GM15510 (cell line): ENCODE measurements around the gene CD99L2.

Experiments
- POLR2A ChIP-seq: IDR thresholded peaks from 3 replicates; pipeline ENCODE4 v1.6.1; 2011; ENCODE audit warnings: borderline replicate concordance; ENCODE audit not compliant: insufficient read length; ENCODE audit errors: extremely low read depth

CD99L2 gene

GRCh38 chrX:150774798-150775568 lies 123.5 kb downstream of the CD99L2 start:
- TF ChIP-seq POLR2A: no peak

GRCh38 chrX:150773634-150774033 lies 124.8 kb downstream of the CD99L2 start:
- TF ChIP-seq POLR2A: no peak

DNA sequence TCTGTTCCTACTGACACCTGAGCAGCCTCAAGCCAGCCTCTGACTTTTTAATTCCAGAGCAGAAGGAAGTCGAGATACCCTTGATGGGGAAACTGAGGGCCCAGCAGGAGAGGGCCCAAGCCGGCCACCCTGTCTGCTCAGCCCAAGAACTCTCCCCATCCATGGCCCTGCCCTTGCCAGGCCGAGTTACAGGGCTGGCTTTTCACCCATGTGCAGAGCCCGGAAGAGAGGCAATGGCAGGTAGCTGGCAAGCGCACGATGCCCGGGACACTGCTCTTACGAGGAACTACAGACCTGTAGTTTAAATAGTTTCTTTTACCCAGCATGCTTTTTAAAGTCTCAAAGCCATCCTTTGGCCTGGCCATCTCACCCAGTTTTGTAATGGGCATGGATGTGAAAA lies 125.4 kb downstream of the CD99L2 start:
- TF ChIP-seq POLR2A: no peak

- TF ChIP-seq POLR2A: no peak
Observed at GRCh38 chrX:150772150-150772970, 126.1 kb downstream of the CD99L2 start.

GRCh38 chrX:150771116-150771515 lies 127.4 kb downstream of the CD99L2 start:
- no peak for TF ChIP-seq POLR2A

- no peak for TF ChIP-seq POLR2A
Observed at GRCh38 chrX:150770623-150771022, 127.8 kb downstream of the CD99L2 start.

- TF ChIP-seq POLR2A: no peak
Observed at GRCh38 chrX:150769408-150769807, 129.1 kb downstream of the CD99L2 start.

DNA sequence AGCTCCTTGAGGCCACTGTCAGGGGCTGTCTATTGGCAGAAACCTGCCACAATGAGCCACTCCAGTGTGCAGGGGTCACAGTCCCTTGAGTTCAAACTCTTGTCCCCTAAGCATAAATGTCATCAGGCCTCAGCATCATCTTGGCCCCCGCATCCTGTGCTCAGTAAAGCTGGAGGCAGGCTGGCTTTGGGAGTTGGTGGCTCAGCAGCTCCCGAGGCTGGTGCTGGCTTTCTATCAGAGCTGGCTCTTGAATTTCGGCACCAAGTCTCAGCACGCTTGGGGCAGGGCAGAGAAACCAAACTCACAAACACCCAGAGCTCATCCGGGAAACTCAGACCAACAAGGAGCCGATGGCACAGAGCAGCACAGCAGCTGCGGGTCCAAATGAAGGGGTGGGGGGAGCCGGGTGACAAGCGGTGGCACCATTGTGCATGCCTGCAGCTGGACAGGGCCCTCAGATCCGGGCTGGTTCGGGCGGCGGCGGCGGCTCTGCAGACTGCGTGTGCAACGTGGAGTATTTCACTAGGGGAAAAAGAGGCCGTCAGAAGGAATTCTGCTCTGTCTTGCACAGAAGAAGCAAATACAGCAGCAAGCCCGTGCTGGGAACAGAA lies 129.8 kb downstream of the CD99L2 start:
- TF ChIP-seq POLR2A: no peak

GRCh38 chrX:150768132-150768485 lies 130.4 kb downstream of the CD99L2 start:
- TF ChIP-seq POLR2A: no peak

DNA sequence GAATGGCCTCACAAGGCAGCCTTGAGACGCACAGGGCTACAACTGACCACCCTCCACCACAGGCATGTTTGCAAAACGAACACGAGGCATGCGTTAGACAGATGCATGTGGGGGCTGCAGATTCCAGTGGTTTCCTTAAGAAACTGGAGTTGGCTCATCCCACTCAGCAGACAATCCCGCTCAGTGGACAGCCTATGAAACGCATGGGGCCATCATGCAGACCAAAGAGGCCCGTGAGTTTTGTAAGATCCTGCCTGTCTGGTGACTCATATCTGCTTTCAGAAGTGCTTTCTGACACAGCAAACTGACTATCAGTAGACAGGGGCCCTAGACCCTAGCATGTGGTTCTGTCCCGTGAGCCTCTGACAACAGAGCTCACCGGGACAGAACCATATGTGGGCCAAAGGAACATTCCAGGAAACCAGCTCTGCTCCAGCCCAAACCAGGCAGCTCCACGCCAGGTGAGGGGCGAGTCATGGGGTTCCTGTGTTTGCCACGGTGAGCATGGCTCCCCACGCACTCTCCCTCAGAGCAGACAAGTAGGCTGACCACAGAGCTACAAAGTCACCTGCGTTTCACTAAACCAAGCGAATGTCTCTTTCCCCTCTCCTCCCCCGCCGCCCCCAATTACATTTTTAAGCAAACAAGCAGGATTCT lies 130.9 kb downstream of the CD99L2 start:
- no peak for TF ChIP-seq POLR2A

DNA sequence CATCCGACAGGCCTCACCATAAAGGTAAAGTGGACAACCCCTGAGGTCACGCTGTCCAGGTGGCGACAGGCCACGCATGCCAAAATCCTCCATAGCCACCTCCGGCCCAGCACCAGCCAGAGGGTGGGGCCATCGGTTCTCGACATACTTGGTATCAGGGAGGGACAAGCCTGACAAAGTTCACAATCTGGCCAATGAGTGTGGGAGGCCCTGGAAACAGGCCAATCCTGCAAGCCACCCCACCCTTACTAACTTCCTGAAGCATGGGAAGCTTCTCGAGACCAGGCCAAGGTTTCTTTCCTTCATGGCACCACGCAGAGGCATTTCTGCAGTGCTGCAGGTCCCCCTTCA lies 131.4 kb downstream of the CD99L2 start:
- TF ChIP-seq POLR2A: no peak

- no peak for TF ChIP-seq POLR2A
Observed at GRCh38 chrX:150766351-150767044, 132.0 kb downstream of the CD99L2 start.

DNA sequence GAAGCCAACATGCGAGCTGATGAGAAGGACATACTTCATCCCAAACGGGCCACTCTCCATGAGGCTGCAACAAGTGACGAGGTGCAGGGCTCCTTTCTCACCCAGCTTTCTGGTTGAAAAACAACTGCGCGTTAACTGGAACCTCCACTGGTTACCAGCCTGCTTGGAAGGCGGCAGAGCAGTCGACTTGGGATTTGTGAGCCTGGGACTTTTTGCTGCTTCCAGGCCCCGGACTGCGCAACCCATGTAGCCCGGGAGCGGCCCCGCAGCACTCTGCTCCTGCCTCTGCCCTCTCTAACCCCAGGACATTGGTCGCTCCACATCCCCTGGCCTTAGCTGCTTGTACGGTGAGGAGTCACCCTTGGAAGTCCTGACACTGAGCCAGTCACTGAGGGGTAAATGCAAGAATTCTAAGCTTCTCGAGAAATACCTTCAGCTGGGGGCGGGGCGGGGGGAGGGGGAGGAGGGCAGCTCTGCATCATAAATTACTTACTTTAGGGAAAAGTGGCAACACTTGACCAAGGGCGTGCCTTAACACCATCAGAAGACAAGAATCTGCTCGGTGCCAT lies 132.6 kb downstream of the CD99L2 start:
- no peak for TF ChIP-seq POLR2A

DNA sequence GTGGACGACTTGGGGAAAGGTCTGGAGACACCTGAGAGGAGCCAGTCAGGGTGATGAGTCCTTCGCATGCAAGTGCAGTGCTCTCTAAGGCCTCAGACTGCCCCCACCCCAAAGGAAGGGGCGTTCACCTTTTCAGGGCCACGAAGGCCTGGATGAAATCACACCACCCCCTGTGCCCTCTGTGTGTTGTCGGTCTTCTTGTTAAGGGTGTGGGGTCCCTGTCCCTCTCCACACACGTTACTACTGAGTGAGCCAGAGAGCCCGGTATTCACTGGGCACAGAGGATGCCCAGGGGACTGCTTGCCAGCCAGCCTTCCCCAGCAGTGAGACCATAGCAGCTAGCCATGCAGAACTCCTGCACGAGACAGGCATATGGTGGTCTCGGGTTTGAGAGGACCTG lies 133.2 kb downstream of the CD99L2 start:
- no peak for TF ChIP-seq POLR2A
